Fibroblast of lung (primary cell): ENCODE measurements around the gene CDK4. TPM values are rescaled to one million over a fixed set of nuclear protein-coding genes. Genes with fewer than 3 reads are reported as not detected.

Experiments
- DNase-seq, 2 donors: peaks; one replicate each; pipeline versions ENCODE4 v3.0.0 to v3.0.0-alpha.2; 2010; ENCODE audit warnings: low read depth in 2 of 2
- H2AFZ ChIP-seq: 2 replicates; pipeline ENCODE4 v1.5.1; 2012; ENCODE audit warnings: low read length, control low read depth, inconsistent platforms
- H3K27ac ChIP-seq: 2 replicates; pipeline ENCODE4 v1.5.1; 2011; ENCODE audit warnings: low read length, control low read depth; ENCODE audit not compliant: insufficient read depth
- H3K27me3 ChIP-seq: 2 replicates; pipeline ENCODE4 v1.5.1; 2011; ENCODE audit warnings: mild to moderate bottlenecking, low read length; ENCODE audit not compliant: control insufficient read depth, insufficient read depth
- H3K36me3 ChIP-seq: 2 replicates; pipeline ENCODE4 v1.5.1; 2011; ENCODE audit warnings: low read length; ENCODE audit not compliant: control insufficient read depth, insufficient read depth
- H3K4me1 ChIP-seq: 2 replicates; pipeline ENCODE4 v1.5.1; 2011; ENCODE audit warnings: low read length; ENCODE audit not compliant: control insufficient read depth, insufficient read depth; ENCODE audit errors: extremely low read depth
- H3K4me2 ChIP-seq: 2 replicates; pipeline ENCODE4 v1.5.1; 2011; ENCODE audit warnings: low read length, control low read depth; ENCODE audit not compliant: insufficient read depth; ENCODE audit errors: extremely low read depth
- H3K4me3 ChIP-seq, 4 experiments: fragments of 200-600 bp in 1 of 4; sonication (generic) in 1 of 4; replicated peaks in 1 of 4; 2 replicates each; pipeline ENCODE4 v1.5.1; 2011 to 2016; ENCODE audit warnings: low read length in 4 of 4, low read depth in 3 of 4, mild to moderate bottlenecking in 3 of 4, control low read depth in 2 of 4, inconsistent platforms in 1 of 4, mixed read lengths in 1 of 4; ENCODE audit not compliant: insufficient read depth in 1 of 4; ENCODE audit errors: control extremely low read depth in 1 of 4
- H3K79me2 ChIP-seq: 2 replicates; pipeline ENCODE4 v1.5.1; 2012; ENCODE audit warnings: mild to moderate bottlenecking, low read length, inconsistent platforms; ENCODE audit not compliant: control insufficient read depth, insufficient read depth
- H3K9ac ChIP-seq: 2 replicates; pipeline ENCODE4 v1.5.1; 2011; ENCODE audit warnings: mild to moderate bottlenecking, low read length, control low read depth; ENCODE audit not compliant: insufficient read depth
- H3K9me3 ChIP-seq: 2 replicates; pipeline ENCODE4 v1.5.1; 2012; ENCODE audit warnings: low read depth, low read length; ENCODE audit not compliant: control insufficient read depth, insufficient read depth
- H4K20me1 ChIP-seq: 2 replicates; pipeline ENCODE4 v1.5.1; 2011; ENCODE audit warnings: low read length; ENCODE audit not compliant: control insufficient read depth, insufficient read depth; ENCODE audit errors: extremely low read depth
- EZH2 ChIP-seq: IDR thresholded peaks from 2 replicates; pipeline ENCODE4 v1.5.1; 2012; ENCODE audit warnings: low read length, control low read depth, mild to moderate bottlenecking; ENCODE audit errors: missing control alignments
- polyA plus RNA-seq, 2 donors: library from polyadenylated mRNA; depleted of rRNA in 1 of 2; stranded (reverse) in 1 of 2; unstranded in 1 of 2; fragments of >200 nt; gene quantifications; 2 replicates each; pipeline ENCODE4 v1.2.1, GENCODE V29; 2011 to 2012; ENCODE audit warnings: missing spikeins in 1 of 2
- total RNA-seq: library from RNA; depleted of rRNA; stranded (reverse); fragments of >200 nt; gene quantifications from 2 replicates; pipeline ENCODE4 v1.2.1, GENCODE V29; 2014
- TF ChIP-seq, protein P1 (sequence below), 2 donors: IDR thresholded peaks in 1 of 2; conservative IDR thresholded peaks in 1 of 2; 1 replicate in 1 of 2; 2 replicates in 1 of 2; pipeline ENCODE4 v1.5.1; 2011 to 2012; ENCODE audit warnings: low read length in 2 of 2, control low read depth in 1 of 2, inconsistent platforms in 1 of 2, low read depth in 1 of 2, mild to moderate bottlenecking in 1 of 2

Gene CDK4
- total and polyA plus RNA-seq, 2 donors (not counting 1 experiment from before 2014, with no cell fraction given), result 183 to 233 TPM

DNA sequence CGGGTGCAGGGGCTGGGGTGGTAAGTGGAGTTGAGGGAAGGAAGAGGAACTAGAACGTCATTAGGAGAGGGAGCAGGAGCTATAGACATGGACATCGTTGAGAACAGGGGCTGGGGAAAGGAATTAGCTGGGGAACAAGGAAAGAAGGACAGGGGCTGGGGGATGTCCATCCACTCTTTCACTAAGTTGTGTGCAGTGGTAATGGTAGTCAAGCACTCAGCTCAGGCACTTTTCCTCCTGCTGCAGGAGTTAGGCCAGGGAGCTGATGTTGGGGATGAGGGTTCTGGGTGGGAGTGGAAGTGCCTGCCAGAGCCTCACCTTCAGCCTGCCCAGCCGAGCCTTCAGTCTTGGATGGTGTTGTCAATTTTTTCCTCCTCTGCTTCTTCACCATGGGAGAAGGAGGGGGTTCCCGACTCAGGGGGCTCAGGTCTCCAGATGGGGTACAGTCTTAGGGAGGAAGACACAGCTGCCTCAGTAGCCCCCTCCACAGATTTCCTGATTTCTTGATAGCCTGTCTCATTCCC is 22.7 kb downstream of the CDK4 start:
- peaks cover 20% of the 10 kb centered on the region for H3K27me3 ChIP-seq
- TF ChIP-seq, protein P1, sequence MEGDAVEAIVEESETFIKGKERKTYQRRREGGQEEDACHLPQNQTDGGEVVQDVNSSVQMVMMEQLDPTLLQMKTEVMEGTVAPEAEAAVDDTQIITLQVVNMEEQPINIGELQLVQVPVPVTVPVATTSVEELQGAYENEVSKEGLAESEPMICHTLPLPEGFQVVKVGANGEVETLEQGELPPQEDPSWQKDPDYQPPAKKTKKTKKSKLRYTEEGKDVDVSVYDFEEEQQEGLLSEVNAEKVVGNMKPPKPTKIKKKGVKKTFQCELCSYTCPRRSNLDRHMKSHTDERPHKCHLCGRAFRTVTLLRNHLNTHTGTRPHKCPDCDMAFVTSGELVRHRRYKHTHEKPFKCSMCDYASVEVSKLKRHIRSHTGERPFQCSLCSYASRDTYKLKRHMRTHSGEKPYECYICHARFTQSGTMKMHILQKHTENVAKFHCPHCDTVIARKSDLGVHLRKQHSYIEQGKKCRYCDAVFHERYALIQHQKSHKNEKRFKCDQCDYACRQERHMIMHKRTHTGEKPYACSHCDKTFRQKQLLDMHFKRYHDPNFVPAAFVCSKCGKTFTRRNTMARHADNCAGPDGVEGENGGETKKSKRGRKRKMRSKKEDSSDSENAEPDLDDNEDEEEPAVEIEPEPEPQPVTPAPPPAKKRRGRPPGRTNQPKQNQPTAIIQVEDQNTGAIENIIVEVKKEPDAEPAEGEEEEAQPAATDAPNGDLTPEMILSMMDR (conservative IDR thresholded peaks at IDR 0.05 in 1 of 2, IDR thresholded peaks at IDR 0.05 in 1 of 2; ENCODE audit: low read depth in 1 of 2, low read length in 2 of 2), result no peak
- TF ChIP-seq EZH2, result no peak
- no peak overlapping the region for H3K27ac ChIP-seq
- H2AFZ ChIP-seq, result no peak overlapping the region
- no peak overlapping the region for H3K9ac ChIP-seq
- peaks cover 5% of the 10 kb centered on the region for H3K4me1 ChIP-seq
- peaks cover 3% of the 10 kb centered on the region for H3K36me3 ChIP-seq
- H3K79me2 ChIP-seq, result no peaks in the 10 kb centered on the region
- H3K9me3 ChIP-seq, result no peaks in the 10 kb centered on the region
- no peak overlapping the region for H3K4me2 ChIP-seq
- H3K4me3 ChIP-seq, result no peak overlapping the region
- DNase-seq, result no peak
- no peaks in the 10 kb centered on the region for H4K20me1 ChIP-seq

DNA sequence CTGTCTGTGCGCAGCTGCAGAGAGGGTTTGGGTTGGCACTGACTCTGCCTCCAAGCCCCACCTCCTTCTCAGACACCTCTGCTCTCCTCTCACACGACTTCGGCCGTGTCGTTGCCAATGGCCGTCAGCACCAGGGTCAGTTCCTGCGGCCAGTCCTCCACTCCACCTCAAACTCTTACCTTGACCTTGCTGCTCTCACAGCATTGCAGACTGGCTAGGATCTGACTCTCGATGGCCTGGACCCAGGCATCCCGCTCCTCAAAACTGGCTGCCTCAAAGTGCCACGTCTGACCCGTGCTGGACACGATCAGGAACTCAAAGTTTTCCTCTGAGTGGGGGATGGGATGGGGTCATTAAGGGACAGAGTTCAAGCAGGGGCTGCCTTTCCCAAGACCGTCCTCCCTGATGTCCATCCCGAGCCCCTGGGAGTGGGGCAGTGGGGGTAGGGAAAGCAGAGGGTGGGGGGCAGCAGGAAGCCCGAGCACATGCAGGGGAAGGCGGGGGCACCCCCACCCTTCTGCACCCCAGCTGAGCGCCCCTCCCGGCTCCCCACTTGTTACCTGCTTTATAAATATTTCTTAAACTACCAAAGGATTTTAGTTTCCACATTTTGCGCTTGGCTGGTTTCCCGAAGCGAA is 24.2 kb downstream of the CDK4 start:
- Histone ChIP-seq H3K79me2 (no peaks in the 10 kb centered on the region), H3K4me2 (peak overlapping the region; percentile 92), H3K9ac (no peak overlapping the region), H3K36me3 (peaks cover 3% of the 10 kb centered on the region), H3K4me3 (no peak overlapping the region), H3K27me3 (peaks cover 8% of the 10 kb centered on the region), H4K20me1 (no peaks in the 10 kb centered on the region), H3K4me1 (peaks cover 5% of the 10 kb centered on the region), H3K9me3 (no peaks in the 10 kb centered on the region), H3K27ac (no peak overlapping the region), H2AFZ (no peak overlapping the region)
- TF ChIP-seq EZH2, result no peak
- TF ChIP-seq, protein P1 (conservative IDR thresholded peaks at IDR 0.05 in 1 of 2, IDR thresholded peaks at IDR 0.05 in 1 of 2; ENCODE audit: low read depth in 1 of 2, low read length in 2 of 2), result no peak
- DNase-seq, result no peak

DNA sequence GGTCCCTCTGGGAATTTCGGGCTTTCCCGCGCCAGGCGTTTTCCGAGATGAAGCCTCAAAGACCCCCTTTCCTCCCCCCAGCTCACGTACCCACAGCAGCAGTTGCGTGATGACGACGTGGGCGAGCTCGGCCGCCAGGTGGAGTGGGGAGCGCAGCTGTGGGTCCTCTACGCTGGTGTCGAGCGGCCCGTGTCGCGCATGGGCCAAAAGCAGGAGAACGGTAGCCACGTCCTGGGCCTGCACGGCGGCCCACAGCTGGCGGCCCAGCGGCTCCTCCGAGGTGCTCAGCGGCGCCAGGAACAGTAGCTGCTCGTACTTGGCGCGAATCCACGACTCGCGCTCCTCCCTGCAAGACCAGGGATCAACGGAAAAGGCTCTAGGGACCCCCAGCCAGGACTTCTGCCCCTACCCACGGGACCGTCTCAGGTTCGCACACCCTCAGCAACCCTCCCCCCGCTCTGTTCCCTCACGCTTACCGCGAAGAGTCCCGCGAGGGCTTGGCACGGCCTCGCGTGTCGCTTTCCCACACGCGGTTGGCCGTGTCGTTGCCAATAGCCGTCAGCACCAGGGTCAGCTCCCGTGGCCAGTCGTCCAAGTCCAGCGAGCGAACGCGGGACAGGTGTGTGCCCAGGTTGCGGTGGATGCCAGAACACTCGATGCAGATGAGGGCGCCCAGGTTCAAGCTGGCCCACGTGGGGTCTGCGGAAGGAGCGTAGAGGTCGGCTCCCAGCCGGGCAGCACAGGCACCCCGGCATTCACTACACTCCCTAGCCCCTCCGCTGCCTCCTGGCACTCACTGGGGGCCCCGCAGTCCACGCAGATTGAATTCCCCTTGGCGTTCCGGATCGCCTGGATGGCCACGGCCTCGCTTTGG is 25.0 kb downstream of the CDK4 start:
- Histone ChIP-seq H2AFZ (peak overlapping the region; percentile 48), H4K20me1 (no peaks in the 10 kb centered on the region), H3K4me3 (peak overlapping the region; percentile 58 to 86 (median 84)), H3K27ac (peak overlapping the region; percentile 87), H3K4me1 (peaks cover 5% of the 10 kb centered on the region), H3K79me2 (no peaks in the 10 kb centered on the region), H3K36me3 (peaks cover 3% of the 10 kb centered on the region), H3K9ac (peak overlapping the region; percentile 86), H3K4me2 (peak overlapping the region; percentile 92), H3K27me3 (peaks cover under 1% of the 10 kb centered on the region), H3K9me3 (no peaks in the 10 kb centered on the region)
- DNase-seq, result peak; percentile 33 to 52
- TF ChIP-seq, protein P1 (conservative IDR thresholded peaks at IDR 0.05 in 1 of 2, IDR thresholded peaks at IDR 0.05 in 1 of 2; ENCODE audit: low read depth in 1 of 2, low read length in 2 of 2), result peak; percentile 33 to 46
- TF ChIP-seq EZH2, result no peak
